Pancreas (tissue), 10 donors: ENCODE measurements around the gene ZNF142. TPM values are rescaled to one million over a fixed set of nuclear protein-coding genes. Genes with fewer than 3 reads are reported as not detected.

Experiments used
- ATAC-seq, 4 donors: fragments of 200-7000 bp; cut with Tn5 transposase; one replicate each; pipeline versions ENCODE4 v1.8.0 to v1.9.1; 2020; ENCODE audit warnings: mild to moderate bottlenecking in 4 of 4, moderate library complexity in 4 of 4
- DNase-seq, 6 donors: peaks; one replicate each; pipeline ENCODE4 v3.0.0-alpha.2; 2020
- FAIRE-seq: peaks from 2 replicates; lab custom pipeline; 2012; peaks lifted over from hg19 to GRCh38; lab: Jason Lieb, UNC
- H3K27ac ChIP-seq, 4 donors: fragments of 200-600 bp; sonication (generic); 1 replicate in 3 of 4; 2 replicates in 1 of 4; pipeline versions ENCODE4 v1.5.0 to v1.8.0; 2020
- H3K27me3 ChIP-seq, 4 donors: fragments of 200-600 bp; one replicate each; pipeline ENCODE4 v1.8.0; 2021
- H3K36me3 ChIP-seq, 3 donors: fragments of 200-600 bp; sonication (generic) in 1 of 3; one replicate each; pipeline versions ENCODE4 v1.5.0 to v1.8.0; 2020 to 2021
- H3K4me1 ChIP-seq, 3 donors: fragments of 200-600 bp; one replicate each; pipeline ENCODE4 v1.8.0; 2021
- H3K4me3 ChIP-seq, 4 donors: fragments of 200-600 bp; sonication (generic) in 2 of 4; one replicate each; pipeline versions ENCODE4 v1.5.0 to v1.8.0; 2020 to 2021
- H3K9me3 ChIP-seq, 4 donors: fragments of 200-600 bp; one replicate each; pipeline ENCODE4 v1.8.0; 2021
- WGBS, 2 donors: extraction: QIAGEN DNeasy Blood & Tissue Kit; methylation state at CpG; one replicate each; pipeline ENCODE4 v1.1.7; 2013; 5-methylcytosine and 5-hydroxymethylcytosine counted together
- intact Hi-C, 3 donors: fragments of 100-400 bp; cut with DNase I; formaldehyde crosslinking; loops; one replicate each; pipeline versions ENCODE4 v1.11.1 to v1.14.2; 2022
- polyA plus RNA-seq, 2 donors: library from polyadenylated mRNA; stranded (reverse); fragments of 200-250 nt; gene quantifications; one replicate each; pipeline ENCODE4 v1.2.3, GENCODE V29; 2013
- total RNA-seq, 6 donors: library from RNA; stranded (reverse); fragmentation: NEBNext Ultra II Directional in 4 of 6; extraction: Animal tissue kit (Norgen Biotek cat#: 25700) in 4 of 6; gene quantifications; one replicate each; pipeline versions ENCODE4 v1.2.1 to v1.2.4, GENCODE V29; 2021 to 2023
- TF ChIP-seq, protein P1 (sequence below), 4 donors: fragments of 200-600 bp; sonication (generic) in 3 of 4; IDR thresholded peaks; one replicate each; pipeline versions ENCODE4 v1.5.0 to v1.8.0; 2021; ENCODE audit warnings: antibody characterized with exemption in 4 of 4
- donor health status: healthy with polysubstance abuse.
- donor health status: DM: no; HTN: no; CAD: no; lungs with moderate emphysema.
- donor health status: DM: no; HTN: no; CAD: no.
- donor health status: control.
- donor health status: control.
- donor health status: Bipolar disorder and iron deficiency.
- donor health status: DM: yes; HTN: yes; CAD: no.
- donor health status: DM: no; HTN: no; CAD: no.
- donor health status: DM: no; HTN: no; CAD: no.
- donor health status: DM: yes; HTN: yes; CAD: no.

Gene ZNF142
- total and polyA plus RNA-seq, 8 donors = 7.9 to 16.7 (median 9.9) TPM

DNA sequence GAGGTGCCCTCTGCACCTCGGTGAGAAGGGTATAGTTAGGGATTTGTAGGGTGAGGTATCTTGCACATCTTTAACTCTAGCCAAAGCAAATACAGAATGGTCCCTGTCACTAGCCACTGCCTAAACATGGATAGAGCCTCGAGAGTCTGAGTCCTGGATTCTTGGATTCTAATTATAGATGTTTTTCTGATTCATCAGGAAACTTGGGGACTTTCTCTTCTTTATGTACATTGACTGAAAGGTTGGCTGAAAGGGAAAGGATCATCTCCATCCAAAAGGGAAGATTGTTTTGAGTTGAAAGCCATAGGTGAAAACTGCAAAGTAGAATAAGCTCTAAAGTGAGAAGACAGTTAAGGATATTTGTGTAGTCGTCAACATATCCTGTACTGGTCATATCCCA is 20.6 kb upstream of the ZNF142 start:
- ATAC-seq (no peak), FAIRE-seq (no peak), DNase-seq (no peak)
- Histone ChIP-seq H3K4me3 (no peak overlapping the region), H3K36me3 (peaks cover 0 to 11% (median 9%) of the 10 kb centered on the region in 3 donors), H3K27ac (no peak overlapping the region), H3K27me3 (no peaks in the 10 kb centered on the region), H3K4me1 (no peaks in the 10 kb centered on the region), H3K9me3 (no peaks in the 10 kb centered on the region)
- TF ChIP-seq, protein P1, sequence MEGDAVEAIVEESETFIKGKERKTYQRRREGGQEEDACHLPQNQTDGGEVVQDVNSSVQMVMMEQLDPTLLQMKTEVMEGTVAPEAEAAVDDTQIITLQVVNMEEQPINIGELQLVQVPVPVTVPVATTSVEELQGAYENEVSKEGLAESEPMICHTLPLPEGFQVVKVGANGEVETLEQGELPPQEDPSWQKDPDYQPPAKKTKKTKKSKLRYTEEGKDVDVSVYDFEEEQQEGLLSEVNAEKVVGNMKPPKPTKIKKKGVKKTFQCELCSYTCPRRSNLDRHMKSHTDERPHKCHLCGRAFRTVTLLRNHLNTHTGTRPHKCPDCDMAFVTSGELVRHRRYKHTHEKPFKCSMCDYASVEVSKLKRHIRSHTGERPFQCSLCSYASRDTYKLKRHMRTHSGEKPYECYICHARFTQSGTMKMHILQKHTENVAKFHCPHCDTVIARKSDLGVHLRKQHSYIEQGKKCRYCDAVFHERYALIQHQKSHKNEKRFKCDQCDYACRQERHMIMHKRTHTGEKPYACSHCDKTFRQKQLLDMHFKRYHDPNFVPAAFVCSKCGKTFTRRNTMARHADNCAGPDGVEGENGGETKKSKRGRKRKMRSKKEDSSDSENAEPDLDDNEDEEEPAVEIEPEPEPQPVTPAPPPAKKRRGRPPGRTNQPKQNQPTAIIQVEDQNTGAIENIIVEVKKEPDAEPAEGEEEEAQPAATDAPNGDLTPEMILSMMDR (IDR thresholded peaks at IDR 0.05) = no peak
- intact Hi-C loops = no loop called here
- WGBS, 2 donors = 65 to 77% methylated on average over 3 of the region's 3 CpGs

DNA sequence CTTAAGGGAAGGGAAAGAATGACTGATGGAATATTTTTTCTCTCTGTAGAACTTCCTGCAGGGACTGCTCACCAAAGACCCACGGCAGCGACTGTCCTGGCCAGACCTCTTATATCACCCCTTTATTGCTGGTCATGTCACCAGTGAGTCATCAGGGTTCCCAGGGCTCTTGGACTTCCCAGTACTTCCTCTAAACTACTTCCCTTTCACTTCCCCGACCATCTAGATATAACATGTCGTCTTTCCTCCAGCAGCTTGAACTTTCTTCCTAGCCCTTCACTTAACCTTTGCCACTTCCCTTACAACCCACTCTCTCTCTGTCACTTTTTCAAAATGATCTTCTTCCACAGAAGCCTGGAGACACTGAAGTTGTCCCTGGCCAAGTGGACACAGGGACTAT is 19.7 kb upstream of the ZNF142 start:
- intact Hi-C loops = no loop called here
- DNase-seq (no peak), FAIRE-seq (no peak), ATAC-seq (peak in 2 of 4 donors; percentile 28 to 55)
- WGBS, 2 donors = 64 to 77% methylated on average over 4 of the region's 4 CpGs
- Histone ChIP-seq H3K4me3 (no peak overlapping the region), H3K27ac (no peak overlapping the region), H3K27me3 (no peaks in the 10 kb centered on the region), H3K9me3 (no peaks in the 10 kb centered on the region), H3K4me1 (no peaks in the 10 kb centered on the region), H3K36me3 (peaks cover 0 to 11% (median 9%) of the 10 kb centered on the region in 3 donors)
- TF ChIP-seq, protein P1 (IDR thresholded peaks at IDR 0.05) = no peak

DNA sequence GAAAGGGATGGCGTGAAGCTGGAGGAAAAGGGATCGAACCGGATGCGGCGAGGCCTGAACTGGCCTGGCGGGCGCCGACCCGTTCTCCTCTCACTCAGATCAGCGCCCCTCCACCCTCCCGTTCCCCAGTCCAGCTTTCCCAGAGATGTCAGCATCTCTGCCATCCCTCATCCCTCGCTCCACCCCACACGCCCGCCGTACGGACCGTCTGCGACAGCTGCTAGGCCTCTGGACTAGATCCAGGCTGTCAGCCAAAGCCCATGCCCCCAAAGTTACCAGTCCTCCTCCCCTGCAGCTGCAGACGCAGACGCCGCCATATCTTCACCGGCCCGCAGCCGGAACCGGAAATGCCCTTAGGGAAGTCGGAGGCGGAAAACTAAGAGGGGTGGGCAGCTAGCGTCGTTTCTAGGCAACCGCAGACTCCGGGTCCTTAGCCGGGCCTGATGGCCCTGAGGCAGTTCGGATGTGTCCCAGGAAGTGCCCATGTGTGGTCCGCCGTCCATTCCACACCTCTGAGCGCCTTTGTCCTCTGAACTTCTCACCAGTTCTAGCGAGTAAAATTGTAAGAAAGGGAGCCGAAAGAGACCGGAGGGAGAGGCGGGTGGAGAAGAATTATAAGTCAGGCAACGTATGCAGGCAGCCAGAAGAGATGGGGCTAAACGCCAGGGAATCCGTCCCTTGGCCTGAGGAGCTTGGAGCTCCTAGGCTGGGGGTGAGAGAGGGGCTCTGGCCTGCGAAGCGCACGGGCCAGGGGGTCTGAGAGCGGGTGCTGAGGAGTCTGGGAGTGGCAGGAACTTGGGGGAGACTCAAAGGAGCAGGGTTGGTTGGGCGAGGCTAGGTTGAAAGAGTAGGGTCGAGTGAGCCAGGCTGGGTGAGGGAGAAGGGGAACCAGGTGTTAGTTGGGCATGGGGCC is 12.5 kb upstream of the ZNF142 start, which contains the start of the genes RNF25 and STK36:
TSS of gene RNF25 (minus strand) at position 349 of the 913 bp plus-strand sequence. CDS start at position 317, 32 bp downstream.
TSS of gene STK36 (plus strand) at position 433 of the 913 bp plus-strand sequence. CDS start 744 bp downstream, outside the sequence.
- intact Hi-C loops = no loop called here
- TF ChIP-seq, protein P1 (IDR thresholded peaks at IDR 0.05) = no peak
- H3K4me1 ChIP-seq = peaks cover 0 to 11% (median 0%) of the 10 kb centered on the region in 3 donors
- no peaks in the 10 kb centered on the region for H3K27me3 ChIP-seq
- H3K27ac ChIP-seq = peak within 1 kb of the TSS in 3 of 4 donors; percentile 22 to 44 (median 38)
- peak within 1 kb of the TSS; percentile 58 to 80 (median 76) for H3K4me3 ChIP-seq
- no peak for FAIRE-seq
- peaks cover 0 to 10% (median 0%) of the 10 kb centered on the region in 3 donors for H3K36me3 ChIP-seq
- peak; percentile 99 for ATAC-seq
- 0% methylated on average over 46 to 49 of the region's 49 CpGs for WGBS, 2 donors
- DNase-seq = peak; percentile 77 to 92 (median 84)
- no peaks in the 10 kb centered on the region for H3K9me3 ChIP-seq

DNA sequence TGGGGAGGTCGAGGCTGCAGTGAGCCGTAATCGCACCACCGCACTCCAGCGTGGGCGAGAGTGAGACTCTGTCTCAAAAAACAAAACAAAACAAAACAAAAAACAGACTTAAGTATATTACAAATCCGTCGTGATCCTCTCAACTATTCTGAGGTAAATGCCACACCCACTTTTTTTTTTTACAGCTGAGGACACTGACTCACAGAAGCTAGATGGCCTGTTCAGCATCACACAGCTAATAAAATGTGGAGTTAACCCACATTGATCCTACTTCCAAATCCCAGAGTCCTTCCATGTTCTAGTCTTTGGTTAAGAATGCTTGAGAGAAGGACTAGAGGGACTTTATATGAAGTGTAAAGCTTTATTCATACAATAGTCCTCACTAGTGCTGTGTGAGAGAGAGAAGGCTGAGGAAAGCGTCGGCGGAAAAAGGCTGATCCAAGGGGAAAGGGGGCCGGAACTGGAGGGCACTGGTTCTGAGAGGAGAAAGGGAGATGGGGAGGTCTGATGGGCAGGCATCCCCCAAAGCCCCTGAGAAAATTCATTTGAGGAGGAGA is 11.8 kb upstream of the ZNF142 start:
- ATAC-seq (peak in 1 of 4 donors; percentile 3), DNase-seq (no peak), FAIRE-seq (no peak)
- WGBS, 2 donors = 40 to 42% methylated on average over 12 of the region's 12 CpGs
- TF ChIP-seq, protein P1 (IDR thresholded peaks at IDR 0.05) = no peak
- H3K27ac ChIP-seq = peak overlapping the region in 1 of 4 donors; percentile 44
- intact Hi-C loops = no loop called here
- H3K27me3 ChIP-seq = no peaks in the 10 kb centered on the region
- H3K36me3 ChIP-seq = peaks cover 0 to 10% (median under 1%) of the 10 kb centered on the region in 3 donors
- peak overlapping the region; percentile 58 to 80 (median 76) for H3K4me3 ChIP-seq
- no peaks in the 10 kb centered on the region for H3K9me3 ChIP-seq
- H3K4me1 ChIP-seq = peaks cover 0 to 11% (median 0%) of the 10 kb centered on the region in 3 donors
